ENCODE measurements around the gene EPB41.
"Not testable (repeated sequence)": the region's sequence is repeated elsewhere in the genome, so short reads cannot be mapped to it uniquely, and the experiment has no call there.

EPB41 gene

DNA sequence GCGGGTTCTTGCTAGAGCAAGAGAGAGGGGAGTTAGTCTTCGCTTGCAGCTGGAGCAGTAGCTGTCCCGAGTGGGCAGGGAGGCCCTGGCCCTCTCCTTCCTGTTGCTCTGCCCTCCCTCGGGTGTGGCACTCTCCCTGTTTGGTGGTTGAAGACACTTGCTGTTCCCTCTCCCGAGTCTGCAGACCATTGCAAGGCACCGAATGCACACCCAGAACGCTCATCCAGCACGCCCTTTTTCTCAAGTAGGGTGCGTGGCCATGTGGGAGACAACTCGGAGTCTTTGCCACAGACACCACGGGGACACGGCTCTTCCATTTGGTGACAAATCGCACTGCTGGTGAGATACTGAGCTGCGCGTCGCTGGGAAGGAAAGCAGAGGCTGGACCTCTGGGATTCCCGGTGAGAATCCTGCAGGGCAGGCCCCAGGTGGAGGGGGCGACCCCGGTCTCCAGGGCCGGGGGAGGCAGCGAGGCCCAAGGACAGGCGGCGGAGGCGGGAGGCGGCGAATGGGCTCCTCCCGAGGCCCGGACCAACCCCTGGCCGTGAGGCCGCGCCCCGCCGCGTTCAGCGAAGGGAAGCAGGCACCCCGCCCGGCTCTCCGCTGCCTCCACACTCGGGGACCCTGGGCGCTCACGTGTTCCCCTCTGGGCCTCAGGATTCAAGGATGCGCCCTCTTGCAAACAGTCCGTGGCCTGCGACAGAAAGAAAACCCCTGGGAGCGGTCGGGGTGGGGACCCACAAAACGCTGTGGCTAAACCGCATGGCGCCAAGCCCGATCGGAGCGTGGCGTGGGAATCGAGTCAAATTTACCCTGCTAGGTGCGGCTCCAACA, 219.7 kb downstream of the EPB41 start:
- DNase-seq (ENCODE audit: low spot score), result no peak

DNA sequence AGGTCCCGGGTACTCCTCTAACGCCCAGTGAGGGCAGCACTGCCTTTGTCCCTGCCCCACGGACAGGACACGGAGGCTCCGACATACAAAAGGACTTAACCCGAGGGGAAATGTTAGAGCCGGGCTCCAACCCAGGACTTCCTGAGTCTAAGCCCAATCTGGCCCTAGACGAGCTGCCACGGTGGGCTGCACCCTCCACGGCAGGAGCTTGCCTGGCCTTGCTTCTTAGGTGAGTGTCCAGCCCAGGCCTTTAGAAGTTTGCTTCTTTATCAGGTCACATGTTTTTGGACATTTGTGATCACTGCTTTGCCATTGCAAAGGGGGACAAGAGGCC, 220.3 kb downstream of the EPB41 start:
- DNase-seq (ENCODE audit: low spot score), result no peak

DNA sequence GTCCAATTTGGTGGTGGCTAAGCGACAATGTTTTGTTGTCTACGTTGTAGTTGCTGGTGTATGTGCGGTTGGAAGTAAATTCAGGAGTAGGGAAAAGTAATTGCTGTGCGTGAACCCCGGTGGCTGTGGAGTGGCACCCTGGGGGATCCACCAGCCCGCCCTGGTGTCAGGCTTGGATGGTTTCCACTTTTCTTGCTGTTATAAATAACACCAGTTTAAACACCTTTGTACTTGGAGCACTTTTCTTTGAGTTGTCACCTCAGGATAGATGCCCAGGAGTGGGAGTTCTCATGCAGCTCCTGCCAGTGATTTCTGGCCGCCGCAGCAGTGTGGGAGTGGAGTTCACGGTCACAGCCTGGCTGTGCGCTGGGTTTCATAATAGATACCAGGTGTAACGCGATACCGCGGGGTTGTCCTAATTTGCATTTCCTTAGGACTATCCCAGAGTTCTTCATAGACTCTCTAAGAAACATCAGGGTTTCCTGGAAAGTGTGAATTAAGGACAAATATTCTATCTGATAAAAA, 222.1 kb downstream of the EPB41 start:
- DNase-seq (ENCODE audit: low spot score), result no peak

- DNase-seq (ENCODE audit: low spot score), result no peak
Observed at GRCh38 chr1:29142714-29143113, 228.3 kb downstream of the EPB41 start.

- DNase-seq (ENCODE audit: low spot score), result no peak
Observed at GRCh38 chr1:29144178-29144577, 229.8 kb downstream of the EPB41 start.

- DNase-seq (ENCODE audit: low spot score), result no peak
Observed at GRCh38 chr1:29145739-29146437, 231.5 kb downstream of the EPB41 start.

- no peak for DNase-seq (ENCODE audit: low spot score)
Observed at GRCh38 chr1:29148656-29149491, 234.5 kb downstream of the EPB41 start.

- DNase-seq (ENCODE audit: low spot score), result not testable (repeated sequence)
Observed at GRCh38 chr1:29150346-29150745, 236.0 kb downstream of the EPB41 start.

- DNase-seq (ENCODE audit: low spot score), result no peak
Observed at GRCh38 chr1:29152046-29152805, 237.9 kb downstream of the EPB41 start.

GRCh38 chr1:29156543-29157268, 242.3 kb downstream of the EPB41 start:
- DNase-seq (ENCODE audit: low spot score), result no peak

DNA sequence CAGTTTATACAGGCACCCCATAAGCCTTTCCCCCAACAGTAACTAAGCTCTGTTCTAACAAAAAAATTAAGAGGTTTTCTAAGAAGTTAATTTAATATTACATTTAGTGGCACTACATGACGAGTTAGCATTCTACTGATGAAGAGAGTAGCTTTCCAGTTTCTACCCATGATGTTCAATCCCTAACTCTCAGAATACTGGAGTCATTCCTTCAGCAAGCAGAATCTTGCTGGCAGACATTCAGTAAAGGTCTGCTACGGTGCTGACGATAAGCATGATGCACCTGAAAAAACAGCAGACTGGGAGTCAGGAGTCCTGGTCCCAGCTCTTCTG, 242.9 kb downstream of the EPB41 start:
- no peak for DNase-seq (ENCODE audit: low spot score)

DNA sequence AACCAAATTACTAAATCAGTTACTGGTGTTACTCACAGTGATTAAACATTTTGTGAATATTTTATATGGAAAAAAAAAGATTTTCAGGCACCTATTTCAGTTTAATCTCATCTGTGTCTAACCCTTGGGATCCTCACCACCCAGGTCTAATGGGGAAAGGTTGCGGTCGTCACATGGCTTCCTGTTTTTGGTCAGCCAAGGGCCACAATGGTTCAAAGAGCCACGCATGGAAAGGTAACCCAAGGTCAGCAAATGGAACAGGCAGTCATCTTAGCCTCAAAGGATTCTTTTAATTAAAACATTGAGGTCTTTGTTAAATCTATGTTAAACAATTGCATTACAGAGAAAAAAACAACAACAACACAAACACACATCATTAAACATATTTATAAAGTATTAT, 245.4 kb downstream of the EPB41 start:
- DNase-seq (ENCODE audit: low spot score), result no peak

DNA sequence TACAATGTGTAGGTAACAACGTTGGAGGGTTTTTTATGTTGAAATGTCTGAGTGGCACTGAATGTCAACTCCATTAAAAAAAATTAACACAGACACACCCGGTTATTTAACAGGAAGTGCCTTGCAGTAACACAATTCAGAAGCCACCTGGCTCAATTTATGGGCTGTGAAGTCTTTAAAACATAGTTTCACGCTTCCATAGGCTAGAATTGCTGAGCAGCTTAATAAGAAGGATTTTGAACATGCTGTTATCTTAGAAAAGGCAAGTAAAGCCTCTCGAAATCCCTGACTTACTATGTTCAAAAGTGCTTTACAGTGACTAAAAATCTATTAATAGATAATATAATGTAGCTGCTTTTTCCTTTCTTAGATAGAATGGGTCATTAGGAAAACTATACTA, 247.7 kb downstream of the EPB41 start:
- no peak for DNase-seq (ENCODE audit: low spot score)

- no peak for DNase-seq (ENCODE audit: low spot score)
Observed at GRCh38 chr1:29162476-29163138, 248.2 kb downstream of the EPB41 start.

- no peak for DNase-seq (ENCODE audit: low spot score)
Observed at GRCh38 chr1:29164588-29164987, 250.2 kb downstream of the EPB41 start.

- no peak for DNase-seq (ENCODE audit: low spot score)
Observed at GRCh38 chr1:29166291-29166878, 252.0 kb downstream of the EPB41 start.

- no peak for DNase-seq (ENCODE audit: low spot score)
Observed at GRCh38 chr1:29167904-29168303, 253.5 kb downstream of the EPB41 start.

Data from CD4-positive, alpha-beta T cell treated with Interleukin-2 at 100 ng/mL for 4 hours (primary cell).